GM23338 (cell line): ENCODE data around the gene CETP. TPM values are rescaled to one million over a fixed set of nuclear protein-coding genes. Genes with fewer than 3 reads are reported as not detected.

Experiments
- ATAC-seq: fragments of 200-7000 bp; cut with Tn5 transposase; 3 replicates; pipeline ENCODE4 v1.9.1; 2020
- DNase-seq: peaks from one replicate; pipeline ENCODE4 v3.0.0-alpha.2; 2015; ENCODE audit warnings: low spot score
- H2AFZ ChIP-seq: fragments of 200-600 bp; sonication (generic); 2 replicates; pipeline ENCODE4 v1.8.0; 2016; ENCODE audit warnings: antibody characterized with exemption, mild to moderate bottlenecking, moderate library complexity
- H3F3A ChIP-seq: fragments of 200-600 bp; sonication (generic); replicated peaks from 2 replicates; pipeline ENCODE4 v1.8.0; 2017; ENCODE audit warnings: antibody characterized with exemption, mixed run types, low read depth
- H3K27ac ChIP-seq: fragments of 200-600 bp; sonication (generic); 2 replicates; pipeline ENCODE4 v1.6.1; 2016; ENCODE audit warnings: low read depth
- H3K27me3 ChIP-seq: fragments of 200-600 bp; sonication (generic); 2 replicates; pipeline ENCODE4 v1.8.0; 2016; ENCODE audit warnings: mild to moderate bottlenecking, mixed run types, moderate library complexity; ENCODE audit not compliant: insufficient read depth
- H3K36me3 ChIP-seq: fragments of 200-600 bp; sonication (generic); 2 replicates; pipeline ENCODE4 v1.8.0; 2016; ENCODE audit warnings: mild to moderate bottlenecking; ENCODE audit not compliant: insufficient read depth
- H3K4me1 ChIP-seq: fragments of 200-600 bp; sonication (generic); 2 replicates; pipeline ENCODE4 v1.8.0; 2016; ENCODE audit warnings: mild to moderate bottlenecking, moderate library complexity; ENCODE audit not compliant: insufficient read depth
- H3K4me2 ChIP-seq: fragments of 200-600 bp; sonication (generic); 2 replicates; pipeline ENCODE4 v1.7.1; 2017; ENCODE audit warnings: mixed run types
- H3K4me3 ChIP-seq: fragments of 200-600 bp; sonication (generic); 2 replicates; pipeline ENCODE4 v1.6.1; 2016; ENCODE audit warnings: mixed run types
- H3K79me2 ChIP-seq: fragments of 200-600 bp; sonication (generic); replicated peaks from 2 replicates; pipeline ENCODE4 v1.8.0; 2017; ENCODE audit warnings: mild to moderate bottlenecking; ENCODE audit not compliant: insufficient read depth
- H3K9me2 ChIP-seq: fragments of 200-600 bp; sonication (generic); 2 replicates; pipeline ENCODE4 v1.8.0; 2017; ENCODE audit not compliant: insufficient read depth
- H4K20me1 ChIP-seq: fragments of 200-600 bp; sonication (generic); replicated peaks from 2 replicates; pipeline ENCODE4 v1.8.0; 2017; ENCODE audit warnings: mild to moderate bottlenecking; ENCODE audit not compliant: insufficient read depth
- H3K27ac Mint-ChIP-seq: 2 replicates; pipeline ENCODE4 v1.8.0; 2020; ENCODE audit warnings: inconsistent platforms, mild to moderate bottlenecking, moderate library complexity, mixed read lengths
- H3K27me3 Mint-ChIP-seq: 3 replicates; pipeline ENCODE4 v1.8.0; 2022; ENCODE audit warnings: low read depth, mild to moderate bottlenecking, moderate library complexity, mixed read lengths, inconsistent platforms; ENCODE audit not compliant: insufficient read depth, poor library complexity
- H3K36me3 Mint-ChIP-seq: 3 replicates; pipeline ENCODE4 v1.8.0; 2021; ENCODE audit warnings: low read depth, mild to moderate bottlenecking, inconsistent platforms, moderate library complexity, mixed read lengths
- H3K4me1 Mint-ChIP-seq: 3 replicates; pipeline ENCODE4 v1.8.0; 2020; ENCODE audit warnings: mild to moderate bottlenecking, inconsistent platforms, mixed read lengths
- H3K4me3 Mint-ChIP-seq: 3 replicates; pipeline ENCODE4 v1.8.0; 2021; ENCODE audit warnings: moderate library complexity, mild to moderate bottlenecking, inconsistent platforms, mixed read lengths
- H3K9me3 Mint-ChIP-seq: 3 replicates; pipeline ENCODE4 v1.8.0; 2020; ENCODE audit warnings: moderate library complexity, mild to moderate bottlenecking, inconsistent platforms, mixed read lengths
- CREB1 ChIP-seq: fragments of 250-450 bp; sonication (Bioruptor Pico); IDR thresholded peaks from 2 replicates; pipeline ENCODE4 v1.5.0; 2020; ENCODE audit warnings: low read depth, mild to moderate bottlenecking, moderate library complexity
- EZH2 ChIP-seq: fragments of 200-600 bp; sonication (generic); IDR thresholded peaks from one replicate; pipeline ENCODE4 v1.8.0; 2017; ENCODE audit warnings: antibody characterized with exemption, mild to moderate bottlenecking, low read depth; ENCODE audit not compliant: unreplicated experiment
- EZH2phosphoT487 ChIP-seq: fragments of 200-600 bp; sonication (generic); IDR thresholded peaks from one replicate; pipeline ENCODE4 v1.8.1; 2018; ENCODE audit warnings: antibody characterized with exemption; ENCODE audit not compliant: unreplicated experiment
- JUNB ChIP-seq: IDR thresholded peaks from one replicate; pipeline ENCODE4 v1.6.1; 2016; ENCODE audit warnings: antibody characterized with exemption; ENCODE audit not compliant: unreplicated experiment
- NANOG ChIP-seq: IDR thresholded peaks from 2 replicates; pipeline ENCODE4 v1.6.1; 2016; ENCODE audit warnings: antibody characterized with exemption, borderline replicate concordance
- POLR2AphosphoS5 ChIP-seq: IDR thresholded peaks from 2 replicates; pipeline ENCODE4 v1.6.1; 2016; ENCODE audit warnings: antibody characterized with exemption, low read depth
- STAT1 ChIP-seq: IDR thresholded peaks from one replicate; pipeline ENCODE4 v1.6.1; 2016; ENCODE audit warnings: antibody characterized with exemption; ENCODE audit not compliant: unreplicated experiment
- ZNF114 ChIP-seq: fragments of 250-450 bp; sonication (Bioruptor Pico); IDR thresholded peaks from 2 replicates; pipeline ENCODE4 v1.5.0; 2020; ENCODE audit warnings: mild to moderate bottlenecking, moderate library complexity
- polyA plus RNA-seq: library from polyadenylated mRNA; unstranded; fragments of >200 nt; fragmentation: Nextera tagmentation; extraction: Ambion mirVana; gene quantifications from 2 replicates; pipeline ENCODE4 v1.2.1, GENCODE V29; 2016
- total RNA-seq: library from RNA; depleted of rRNA; stranded (reverse); fragments of >200 nt; shearing (Covaris generic); gene quantifications from 2 replicates; pipeline ENCODE4 v1.2.3, GENCODE V29; 2014
- TF ChIP-seq, protein P1 (sequence below): IDR thresholded peaks from 2 replicates; pipeline ENCODE4 v1.6.1; 2016; ENCODE audit warnings: antibody characterized with exemption
- TF ChIP-seq, protein P2 (sequence below), 2 experiments: fragments of 200-600 bp in 1 of 2; sonication (generic) in 1 of 2; conservative IDR thresholded peaks; 2 replicates each; pipeline versions ENCODE4 v1.5.1 to v1.6.1; 2016 to 2017; ENCODE audit warnings: antibody characterized with exemption in 2 of 2, low read depth in 2 of 2, mild to moderate bottlenecking in 2 of 2, moderate library complexity in 1 of 2
- TF ChIP-seq, protein P3 (sequence below): IDR thresholded peaks from one replicate; pipeline ENCODE4 v1.6.1; 2018; ENCODE audit warnings: antibody characterized with exemption; ENCODE audit not compliant: unreplicated experiment

Gene CETP
- total and polyA plus RNA-seq, 2 experiments from 2014 or later: not detected

DNA sequence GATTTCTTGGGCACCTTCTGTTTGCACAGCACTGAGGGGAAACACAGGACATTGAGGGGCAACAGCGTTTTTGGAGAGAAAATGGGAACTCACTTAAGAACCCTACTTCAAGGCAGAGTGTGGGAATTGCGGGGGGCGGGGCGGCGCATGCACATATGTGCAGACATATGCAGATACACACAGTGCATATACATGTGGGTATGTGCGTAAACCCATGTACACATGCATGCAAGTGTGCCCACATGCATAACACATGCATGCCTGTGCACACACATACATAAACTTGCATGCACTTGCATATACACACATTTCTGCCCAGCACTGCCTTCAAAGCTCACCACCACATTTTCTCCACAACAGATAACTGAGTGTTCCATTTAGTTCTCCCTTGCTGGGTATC, 60.0 kb downstream of the CETP start:
- Mint-ChIP-seq H3K27me3 (peaks cover 2% of the 10 kb centered on the region), H3K4me1 (peaks cover 3% of the 10 kb centered on the region; the same call in 2 of the 3 replicates), H3K36me3 (no peaks in the 10 kb centered on the region), H3K4me3 (no peak overlapping the region), H3K9me3 (no peaks in the 10 kb centered on the region), H3K27ac (no peak overlapping the region)
- Histone ChIP-seq H3K4me3 (no peak overlapping the region), H3K4me1 (no peaks in the 10 kb centered on the region), H3K27ac (no peak overlapping the region), H3K36me3 (no peaks in the 10 kb centered on the region), H2AFZ (no peak overlapping the region), H3F3A (no peaks in the 10 kb centered on the region), H3K79me2 (no peaks in the 10 kb centered on the region), H3K9me2 (no peaks in the 10 kb centered on the region), H3K27me3 (no peaks in the 10 kb centered on the region), H3K4me2 (no peak overlapping the region), H4K20me1 (no peaks in the 10 kb centered on the region)
- DNase-seq: no peak
- no peak for ATAC-seq
- TF ChIP-seq JUNB (no peak), NANOG (no peak), EZH2 (no peak), ZNF114 (CRISPR knock-in tag) (no peak)
- TF ChIP-seq, protein P1, sequence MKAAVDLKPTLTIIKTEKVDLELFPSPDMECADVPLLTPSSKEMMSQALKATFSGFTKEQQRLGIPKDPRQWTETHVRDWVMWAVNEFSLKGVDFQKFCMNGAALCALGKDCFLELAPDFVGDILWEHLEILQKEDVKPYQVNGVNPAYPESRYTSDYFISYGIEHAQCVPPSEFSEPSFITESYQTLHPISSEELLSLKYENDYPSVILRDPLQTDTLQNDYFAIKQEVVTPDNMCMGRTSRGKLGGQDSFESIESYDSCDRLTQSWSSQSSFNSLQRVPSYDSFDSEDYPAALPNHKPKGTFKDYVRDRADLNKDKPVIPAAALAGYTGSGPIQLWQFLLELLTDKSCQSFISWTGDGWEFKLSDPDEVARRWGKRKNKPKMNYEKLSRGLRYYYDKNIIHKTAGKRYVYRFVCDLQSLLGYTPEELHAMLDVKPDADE: no peak
- TF ChIP-seq, protein P2, sequence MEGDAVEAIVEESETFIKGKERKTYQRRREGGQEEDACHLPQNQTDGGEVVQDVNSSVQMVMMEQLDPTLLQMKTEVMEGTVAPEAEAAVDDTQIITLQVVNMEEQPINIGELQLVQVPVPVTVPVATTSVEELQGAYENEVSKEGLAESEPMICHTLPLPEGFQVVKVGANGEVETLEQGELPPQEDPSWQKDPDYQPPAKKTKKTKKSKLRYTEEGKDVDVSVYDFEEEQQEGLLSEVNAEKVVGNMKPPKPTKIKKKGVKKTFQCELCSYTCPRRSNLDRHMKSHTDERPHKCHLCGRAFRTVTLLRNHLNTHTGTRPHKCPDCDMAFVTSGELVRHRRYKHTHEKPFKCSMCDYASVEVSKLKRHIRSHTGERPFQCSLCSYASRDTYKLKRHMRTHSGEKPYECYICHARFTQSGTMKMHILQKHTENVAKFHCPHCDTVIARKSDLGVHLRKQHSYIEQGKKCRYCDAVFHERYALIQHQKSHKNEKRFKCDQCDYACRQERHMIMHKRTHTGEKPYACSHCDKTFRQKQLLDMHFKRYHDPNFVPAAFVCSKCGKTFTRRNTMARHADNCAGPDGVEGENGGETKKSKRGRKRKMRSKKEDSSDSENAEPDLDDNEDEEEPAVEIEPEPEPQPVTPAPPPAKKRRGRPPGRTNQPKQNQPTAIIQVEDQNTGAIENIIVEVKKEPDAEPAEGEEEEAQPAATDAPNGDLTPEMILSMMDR (conservative IDR thresholded peaks at IDR 0.05; ENCODE audit: low read depth in 2 of 2): no peak

DNA sequence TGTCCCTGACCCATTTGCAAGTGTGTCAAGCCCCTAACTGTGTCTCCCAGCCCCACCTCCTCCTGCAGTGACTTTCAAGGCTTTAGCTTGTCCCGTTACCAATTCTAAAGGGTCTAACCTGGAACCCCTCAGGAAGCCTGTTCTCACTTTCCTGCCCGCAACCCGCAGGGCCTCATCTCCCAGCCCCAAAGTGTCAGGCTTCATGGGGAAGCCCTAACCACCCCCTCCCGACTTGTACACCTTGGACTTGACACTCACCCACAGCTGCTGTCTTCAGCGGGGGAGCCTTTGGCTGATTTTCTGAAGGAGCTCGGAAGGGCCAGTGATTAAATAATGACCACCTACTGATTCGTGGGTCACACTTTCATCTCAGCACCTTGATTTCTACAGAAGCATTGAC, 60.7 kb downstream of the CETP start:
- H3K36me3 Mint-ChIP-seq: no peaks in the 10 kb centered on the region
- ATAC-seq: no peak
- no peaks in the 10 kb centered on the region for H3K79me2 ChIP-seq
- no peak overlapping the region for H3K4me2 ChIP-seq
- no peak for DNase-seq
- no peaks in the 10 kb centered on the region for H3K27me3 ChIP-seq
- H2AFZ ChIP-seq: no peak overlapping the region
- no peaks in the 10 kb centered on the region for H3K36me3 ChIP-seq
- H3K27me3 Mint-ChIP-seq: peaks cover 2% of the 10 kb centered on the region
- no peaks in the 10 kb centered on the region for H3F3A ChIP-seq
- no peak overlapping the region for H3K27ac ChIP-seq
- H3K27ac Mint-ChIP-seq: no peak overlapping the region
- H4K20me1 ChIP-seq: no peaks in the 10 kb centered on the region
- H3K4me1 ChIP-seq: no peaks in the 10 kb centered on the region
- H3K4me1 Mint-ChIP-seq: peaks cover 3% of the 10 kb centered on the region; the same call in 2 of the 3 replicates
- no peaks in the 10 kb centered on the region for H3K9me2 ChIP-seq
- no peak overlapping the region for H3K4me3 ChIP-seq
- no peaks in the 10 kb centered on the region for H3K9me3 Mint-ChIP-seq
- H3K4me3 Mint-ChIP-seq: no peak overlapping the region
- no peak for TF ChIP-seq ZNF114 (CRISPR knock-in tag)
- no peak for TF ChIP-seq JUNB
- no peak for TF ChIP-seq POLR2AphosphoS5
- TF ChIP-seq EZH2phosphoT487: no peak
- no peak for TF ChIP-seq STAT1
- no peak for TF ChIP-seq CREB1
- no peak for TF ChIP-seq NANOG
- no peak for TF ChIP-seq EZH2
- TF ChIP-seq, protein P1: no peak
- TF ChIP-seq, protein P2 (conservative IDR thresholded peaks at IDR 0.05; ENCODE audit: low read depth in 2 of 2): no peak
- TF ChIP-seq, protein P3, sequence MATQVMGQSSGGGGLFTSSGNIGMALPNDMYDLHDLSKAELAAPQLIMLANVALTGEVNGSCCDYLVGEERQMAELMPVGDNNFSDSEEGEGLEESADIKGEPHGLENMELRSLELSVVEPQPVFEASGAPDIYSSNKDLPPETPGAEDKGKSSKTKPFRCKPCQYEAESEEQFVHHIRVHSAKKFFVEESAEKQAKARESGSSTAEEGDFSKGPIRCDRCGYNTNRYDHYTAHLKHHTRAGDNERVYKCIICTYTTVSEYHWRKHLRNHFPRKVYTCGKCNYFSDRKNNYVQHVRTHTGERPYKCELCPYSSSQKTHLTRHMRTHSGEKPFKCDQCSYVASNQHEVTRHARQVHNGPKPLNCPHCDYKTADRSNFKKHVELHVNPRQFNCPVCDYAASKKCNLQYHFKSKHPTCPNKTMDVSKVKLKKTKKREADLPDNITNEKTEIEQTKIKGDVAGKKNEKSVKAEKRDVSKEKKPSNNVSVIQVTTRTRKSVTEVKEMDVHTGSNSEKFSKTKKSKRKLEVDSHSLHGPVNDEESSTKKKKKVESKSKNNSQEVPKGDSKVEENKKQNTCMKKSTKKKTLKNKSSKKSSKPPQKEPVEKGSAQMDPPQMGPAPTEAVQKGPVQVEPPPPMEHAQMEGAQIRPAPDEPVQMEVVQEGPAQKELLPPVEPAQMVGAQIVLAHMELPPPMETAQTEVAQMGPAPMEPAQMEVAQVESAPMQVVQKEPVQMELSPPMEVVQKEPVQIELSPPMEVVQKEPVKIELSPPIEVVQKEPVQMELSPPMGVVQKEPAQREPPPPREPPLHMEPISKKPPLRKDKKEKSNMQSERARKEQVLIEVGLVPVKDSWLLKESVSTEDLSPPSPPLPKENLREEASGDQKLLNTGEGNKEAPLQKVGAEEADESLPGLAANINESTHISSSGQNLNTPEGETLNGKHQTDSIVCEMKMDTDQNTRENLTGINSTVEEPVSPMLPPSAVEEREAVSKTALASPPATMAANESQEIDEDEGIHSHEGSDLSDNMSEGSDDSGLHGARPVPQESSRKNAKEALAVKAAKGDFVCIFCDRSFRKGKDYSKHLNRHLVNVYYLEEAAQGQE: no peak
